OCI-LY7 (cell line): ENCODE data around the gene GPR82. TPM values are rescaled to one million over a fixed set of nuclear protein-coding genes. Genes with fewer than 3 reads are reported as not detected.

Experiments used
- BruUV-seq: library from RNA; stranded (reverse); fragments of 400-500 nt; replicated peaks from 2 replicates; lab custom pipeline; 2021; lab: Mats Ljungman, UMichigan
- CTCF ChIA-PET: fragments of 300-600 bp; sonication (Branson Sonifier 250); formaldehyde crosslinking; loops from one replicate; lab custom pipeline; 2022; ENCODE audit warnings: antibody characterized with exemption; ENCODE audit not compliant: unreplicated experiment; lab: Charles Lee
- POLR2A ChIA-PET: fragments of 300-600 bp; sonication (Branson Sonifier 250); formaldehyde crosslinking; loops from one replicate; lab custom pipeline; 2022; ENCODE audit warnings: antibody characterized with exemption; lab: Charles Lee
- DNase-seq: peaks from one replicate; pipeline ENCODE4 v3.0.0-alpha.2; 2015; ENCODE audit warnings: low spot score
- H2AFZ ChIP-seq: fragments of 200-600 bp; sonication (generic), shearing (Covaris generic); 2 replicates; pipeline ENCODE4 v1.6.1; 2014; ENCODE audit warnings: mild to moderate bottlenecking, antibody characterized with exemption, low read length, moderate library complexity
- H3K27ac ChIP-seq: fragments of 200-600 bp; sonication (generic); 2 replicates; pipeline ENCODE4 v1.5.1; 2014; ENCODE audit warnings: mixed run types, low read depth, mild to moderate bottlenecking, moderate library complexity, low read length, inconsistent platforms; ENCODE audit not compliant: poor library complexity, severe bottlenecking
- H3K36me3 ChIP-seq: fragments of 200-600 bp; sonication (generic); 2 replicates; pipeline ENCODE4 v1.6.1; 2014; ENCODE audit warnings: mild to moderate bottlenecking, antibody characterized with exemption, low read length, moderate library complexity, mixed read lengths; ENCODE audit not compliant: insufficient read depth
- H3K4me1 ChIP-seq: fragments of 200-600 bp; sonication (generic); 2 replicates; pipeline ENCODE4 v1.5.1; 2014; ENCODE audit warnings: mild to moderate bottlenecking, low read length; ENCODE audit not compliant: insufficient read depth, poor library complexity, severe bottlenecking
- H3K4me2 ChIP-seq: fragments of 200-600 bp; sonication (generic); 2 replicates; pipeline ENCODE4 v1.6.1; 2014; ENCODE audit warnings: mild to moderate bottlenecking, low read length
- H3K4me3 ChIP-seq: fragments of 200-600 bp; sonication (generic); 2 replicates; pipeline ENCODE4 v1.5.1; 2014; ENCODE audit warnings: mild to moderate bottlenecking, low read depth, low read length; ENCODE audit not compliant: poor library complexity, severe bottlenecking
- H3K79me2 ChIP-seq: fragments of 200-600 bp; sonication (generic); 2 replicates; pipeline ENCODE4 v1.6.1; 2016; ENCODE audit warnings: low read depth, mild to moderate bottlenecking, low read length, moderate library complexity, mixed read lengths; ENCODE audit not compliant: insufficient read depth
- H3K9me2 ChIP-seq: fragments of 200-600 bp; sonication (generic); 2 replicates; pipeline ENCODE4 v1.6.1; 2016; ENCODE audit warnings: mild to moderate bottlenecking, low read length, mixed read lengths; ENCODE audit not compliant: insufficient read depth
- H3K9me3 ChIP-seq: fragments of 200-600 bp; sonication (generic); 2 replicates; pipeline ENCODE4 v1.6.1; 2014; ENCODE audit warnings: mild to moderate bottlenecking, mixed run types, low read length, mixed read lengths
- H4K20me1 ChIP-seq: fragments of 200-600 bp; sonication (generic); 2 replicates; pipeline ENCODE4 v1.6.1; 2014; ENCODE audit warnings: mild to moderate bottlenecking, antibody characterized with exemption, low read length, moderate library complexity, mixed read lengths; ENCODE audit not compliant: insufficient read depth
- CTCF ChIP-seq: fragments of 200-600 bp; sonication (generic); conservative IDR thresholded peaks from 2 replicates; pipeline ENCODE4 v1.5.1; 2014; ENCODE audit warnings: mild to moderate bottlenecking, antibody characterized with exemption, low read length, moderate library complexity, mixed read lengths
- EZH2phosphoT487 ChIP-seq: fragments of 200-600 bp; sonication (generic); IDR thresholded peaks from 2 replicates; pipeline ENCODE4 v1.6.1; 2018; ENCODE audit warnings: low read depth, borderline replicate concordance, mild to moderate bottlenecking, mixed run types, antibody characterized with exemption, low read length, moderate library complexity, mixed read lengths
- intact Hi-C: fragments of 100-400 bp; cut with micrococcal nuclease; formaldehyde crosslinking; loops from one replicate; pipeline ENCODE4 v1.10.0; 2022; ENCODE audit not compliant: unreplicated experiment
- total RNA-seq, 2 experiments: library from RNA; depleted of rRNA in 1 of 2; stranded (reverse); fragments of >200 nt in 1 of 2; shearing (Covaris generic) in 1 of 2; gene quantifications; 2 replicates each; pipeline ENCODE4 v1.2.3, GENCODE V29; 2014 to 2022

The GPR82 gene
- total RNA-seq, 2 experiments from 2014 or later = 0.53 TPM; not detected in 1

GRCh38 chrX:41688156-41688555, 35.8 kb upstream of the GPR82 start:
- BruUV-seq = no TSS peak
- Histone ChIP-seq H3K9me2 (no peaks in the 10 kb centered on the region), H3K4me1 (peaks cover 21% of the 10 kb centered on the region), H3K4me3 (no peak overlapping the region), H2AFZ (no peak overlapping the region), H3K9me3 (no peaks in the 10 kb centered on the region), H4K20me1 (no peaks in the 10 kb centered on the region), H3K4me2 (no peak overlapping the region), H3K27ac (no peak overlapping the region), H3K79me2 (no peaks in the 10 kb centered on the region), H3K36me3 (no peaks in the 10 kb centered on the region)
- CTCF ChIA-PET = no interaction called here
- DNase-seq = no peak
- POLR2A ChIA-PET = interaction anchor here (0.6 to 0.7 kb wide), 4 partner anchors 56 to 1815 kb away, joined by 3 to 5 read pairs (median 4); no protein-coding TSS in a partner anchor
- intact Hi-C loops = no loop called here
- TF ChIP-seq CTCF (no peak), EZH2phosphoT487 (no peak)

GRCh38 chrX:41688835-41689234, 35.1 kb upstream of the GPR82 start, which contains the start of gene GPR34:
TSS of gene GPR34 (plus strand) at chrX:41688973. CDS start at chrX:41695634, 6,661 bp downstream.
- no peaks in the 10 kb centered on the region for H3K9me2 ChIP-seq
- no peak for DNase-seq
- no peak within 1 kb of the TSS for H2AFZ ChIP-seq
- H3K9me3 ChIP-seq = no peaks in the 10 kb centered on the region
- no peaks in the 10 kb centered on the region for H3K79me2 ChIP-seq
- no peak within 1 kb of the TSS for H3K27ac ChIP-seq
- intact Hi-C loops = no loop called here
- no peak for TF ChIP-seq CTCF
- TF ChIP-seq EZH2phosphoT487 = no peak
- BruUV-seq = no TSS peak
- H3K4me1 ChIP-seq = peaks cover 21% of the 10 kb centered on the region
- H3K4me3 ChIP-seq = no peak within 1 kb of the TSS
- no peak within 1 kb of the TSS for H3K4me2 ChIP-seq
- no peaks in the 10 kb centered on the region for H3K36me3 ChIP-seq
- ChIA-PET CTCF (no interaction called here), POLR2A (interaction anchor here (0.6 to 0.7 kb wide), 2 partner anchors 55 to 120 kb away, joined by 3 to 4 read pairs; no protein-coding TSS in a partner anchor)
- no peaks in the 10 kb centered on the region for H4K20me1 ChIP-seq

DNA sequence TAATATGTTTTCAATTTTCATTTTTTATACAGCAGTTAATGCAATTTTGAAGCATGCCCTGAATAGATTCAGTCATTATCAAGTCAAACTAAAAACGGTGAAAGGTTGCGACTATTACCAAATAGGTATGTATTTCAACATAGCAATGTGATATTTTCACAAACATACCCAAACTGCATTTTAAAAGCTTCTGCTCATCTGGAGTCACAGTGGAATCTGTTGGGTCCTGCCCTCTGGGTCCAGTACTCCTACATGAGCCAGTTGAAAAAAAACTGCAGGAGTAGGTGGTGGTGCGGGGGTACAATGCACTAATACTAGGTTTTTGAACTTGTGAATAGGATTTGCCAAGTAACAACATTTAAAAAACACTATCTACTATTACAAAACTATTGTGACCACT, 34.3 kb upstream of the GPR82 start:
- H3K9me3 ChIP-seq = no peaks in the 10 kb centered on the region
- BruUV-seq = no TSS peak
- intact Hi-C loops = no loop called here
- no peaks in the 10 kb centered on the region for H3K9me2 ChIP-seq
- H3K4me3 ChIP-seq = no peak overlapping the region
- no peaks in the 10 kb centered on the region for H4K20me1 ChIP-seq
- peaks cover 19% of the 10 kb centered on the region for H3K4me1 ChIP-seq
- H3K4me2 ChIP-seq = no peak overlapping the region
- TF ChIP-seq CTCF (no peak), EZH2phosphoT487 (no peak)
- CTCF ChIA-PET = no interaction called here
- no peak overlapping the region for H2AFZ ChIP-seq
- POLR2A ChIA-PET = no interaction called here
- no peaks in the 10 kb centered on the region for H3K36me3 ChIP-seq
- H3K79me2 ChIP-seq = no peaks in the 10 kb centered on the region
- H3K27ac ChIP-seq = no peak overlapping the region
- no peak for DNase-seq
